ENCODE results near the gene ISG20. TPM values are rescaled to one million over a fixed set of nuclear protein-coding genes. Genes with fewer than 3 reads are reported as not detected.

ISG20 gene
- 59.0 and 60.2 TPM in 2 replicates for total RNA-seq (2014; rRNA removed; shearing (Covaris generic))

DNA sequence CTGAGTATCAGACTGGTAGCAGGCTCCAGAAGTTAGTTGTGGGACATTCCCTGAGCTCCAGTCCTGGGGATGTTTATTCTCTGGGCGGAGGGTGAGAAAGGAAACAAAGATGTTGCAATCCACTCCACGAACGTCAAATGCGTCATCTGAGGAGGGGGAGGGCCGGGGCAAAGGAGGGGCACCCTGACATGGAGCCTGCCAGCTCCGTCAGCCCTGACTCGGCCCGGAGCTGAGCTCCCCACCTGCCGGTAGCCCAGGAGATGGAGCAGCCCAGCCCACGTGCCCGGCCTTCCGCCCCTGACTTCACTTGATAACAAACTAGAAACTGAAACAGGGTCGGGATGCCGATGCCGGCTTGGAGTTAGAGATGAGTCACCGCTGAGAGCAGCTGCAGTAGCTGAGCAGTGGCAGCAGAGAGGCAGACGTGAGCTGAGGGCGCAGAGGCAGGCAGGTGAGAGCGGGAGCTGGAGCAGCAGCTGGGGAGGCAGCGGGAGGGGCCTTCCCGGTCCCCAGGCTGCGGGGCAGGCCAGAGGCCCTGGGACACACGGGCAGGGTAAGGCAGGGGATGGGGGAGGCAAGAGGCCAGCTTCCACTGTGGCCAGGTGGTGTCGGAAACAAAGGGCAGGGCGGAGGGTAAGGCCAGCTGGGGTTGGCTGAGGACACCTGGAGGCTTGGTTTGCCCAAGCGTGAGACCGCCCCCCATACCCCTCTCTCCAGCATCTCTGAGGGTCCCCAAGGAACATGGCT lies at the start of gene ISG20:
Gene ISG20, plus strand, starts transcription at position 391 of the 747 bp plus-strand sequence. Its CDS starts 351 bp downstream, at position 742.
- peak; percentile 97 for DNase-seq (ENCODE audit: low spot score)

DNA sequence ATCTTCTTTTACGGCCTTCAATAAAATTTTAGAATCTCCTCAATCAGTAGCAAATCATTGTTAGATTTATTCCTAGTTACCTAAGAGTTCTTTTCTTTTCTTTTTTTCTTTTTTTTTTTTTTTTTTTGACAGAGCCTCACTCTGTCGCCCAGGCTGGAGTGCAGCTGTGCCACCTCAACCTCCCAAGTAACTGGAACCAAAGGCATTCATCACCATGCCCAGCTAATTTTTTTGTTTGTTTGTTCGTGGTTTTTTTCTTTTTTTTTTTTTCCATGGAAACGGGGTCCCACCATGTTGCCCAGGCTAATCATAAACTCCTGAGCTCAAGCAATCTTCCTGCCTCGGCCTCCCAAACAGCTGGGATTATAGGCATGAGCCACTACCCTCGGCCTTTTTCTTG lies 48.1 kb upstream of the ISG20 start:
- DNase-seq (ENCODE audit: low spot score) = no peak

GRCh38 chr15:88591384-88591783 lies 47.4 kb upstream of the ISG20 start:
- DNase-seq (ENCODE audit: low spot score) = no peak

GRCh38 chr15:88603885-88604284 lies 34.9 kb upstream of the ISG20 start:
- DNase-seq (ENCODE audit: low spot score) = no peak

- no peak for DNase-seq (ENCODE audit: low spot score)
Measured at GRCh38 chr15:88604381-88605188, 34.2 kb upstream of the ISG20 start.

GRCh38 chr15:88605189-88606069 lies 33.4 kb upstream of the ISG20 start:
- no peak for DNase-seq (ENCODE audit: low spot score)

GRCh38 chr15:88606070-88606794 lies 32.6 kb upstream of the ISG20 start:
- no peak for DNase-seq (ENCODE audit: low spot score)

DNA sequence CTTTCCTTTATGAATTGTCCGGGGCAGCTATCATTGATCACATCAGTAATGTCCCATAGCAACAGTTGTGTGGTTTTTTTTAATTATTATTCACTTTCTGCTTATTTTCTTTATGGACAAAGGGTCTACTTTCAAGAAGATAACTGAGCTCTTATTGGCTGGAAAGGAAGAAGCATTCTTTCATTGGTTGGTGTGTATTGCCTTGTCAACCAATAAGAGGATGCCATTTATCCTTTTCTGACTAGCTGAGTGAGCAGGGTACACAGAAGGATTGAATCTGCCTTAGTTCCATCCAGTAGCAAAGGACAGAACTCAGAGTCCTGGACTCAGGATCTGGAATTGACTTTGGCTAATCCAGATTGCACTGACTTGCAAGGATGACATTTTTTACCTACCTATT lies 30.9 kb upstream of the ISG20 start:
- DNase-seq (ENCODE audit: low spot score) = no peak

- no peak for DNase-seq (ENCODE audit: low spot score)
Measured at GRCh38 chr15:88608607-88609181, 30.1 kb upstream of the ISG20 start.

- no peak for DNase-seq (ENCODE audit: low spot score)
Measured at GRCh38 chr15:88609344-88610090, 29.3 kb upstream of the ISG20 start.

GRCh38 chr15:88610701-88611231 lies 28.1 kb upstream of the ISG20 start:
- no peak for DNase-seq (ENCODE audit: low spot score)

DNA sequence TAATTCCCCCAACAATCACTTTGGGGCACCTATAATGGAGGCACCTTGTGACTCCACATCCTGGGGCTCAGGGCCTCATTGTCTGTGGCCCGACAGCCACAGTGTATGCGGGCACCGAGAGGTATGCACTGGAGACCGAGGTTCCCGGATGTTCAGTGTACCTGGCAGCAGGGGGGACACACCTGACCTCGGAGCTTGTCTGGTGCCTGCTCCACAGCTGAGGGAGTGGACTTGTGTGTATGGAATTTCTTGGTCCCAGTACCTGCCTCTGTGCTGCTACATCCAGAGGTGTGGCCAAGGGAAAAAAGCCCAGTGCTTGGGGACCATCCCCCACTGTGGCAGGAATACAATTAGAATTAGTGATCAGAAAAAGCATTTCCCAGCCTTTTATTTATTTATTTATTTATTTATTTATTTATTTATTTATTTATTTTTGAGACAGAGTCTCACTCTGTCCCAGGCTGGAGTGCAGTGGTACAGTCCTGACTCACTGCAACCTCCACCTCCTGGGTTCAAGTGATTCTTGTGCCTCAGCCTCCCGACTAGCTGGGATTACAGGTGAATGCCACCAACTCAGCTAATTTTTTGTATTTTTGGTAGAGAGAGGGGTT lies 26.5 kb upstream of the ISG20 start:
- no peak for DNase-seq (ENCODE audit: low spot score)

DNA sequence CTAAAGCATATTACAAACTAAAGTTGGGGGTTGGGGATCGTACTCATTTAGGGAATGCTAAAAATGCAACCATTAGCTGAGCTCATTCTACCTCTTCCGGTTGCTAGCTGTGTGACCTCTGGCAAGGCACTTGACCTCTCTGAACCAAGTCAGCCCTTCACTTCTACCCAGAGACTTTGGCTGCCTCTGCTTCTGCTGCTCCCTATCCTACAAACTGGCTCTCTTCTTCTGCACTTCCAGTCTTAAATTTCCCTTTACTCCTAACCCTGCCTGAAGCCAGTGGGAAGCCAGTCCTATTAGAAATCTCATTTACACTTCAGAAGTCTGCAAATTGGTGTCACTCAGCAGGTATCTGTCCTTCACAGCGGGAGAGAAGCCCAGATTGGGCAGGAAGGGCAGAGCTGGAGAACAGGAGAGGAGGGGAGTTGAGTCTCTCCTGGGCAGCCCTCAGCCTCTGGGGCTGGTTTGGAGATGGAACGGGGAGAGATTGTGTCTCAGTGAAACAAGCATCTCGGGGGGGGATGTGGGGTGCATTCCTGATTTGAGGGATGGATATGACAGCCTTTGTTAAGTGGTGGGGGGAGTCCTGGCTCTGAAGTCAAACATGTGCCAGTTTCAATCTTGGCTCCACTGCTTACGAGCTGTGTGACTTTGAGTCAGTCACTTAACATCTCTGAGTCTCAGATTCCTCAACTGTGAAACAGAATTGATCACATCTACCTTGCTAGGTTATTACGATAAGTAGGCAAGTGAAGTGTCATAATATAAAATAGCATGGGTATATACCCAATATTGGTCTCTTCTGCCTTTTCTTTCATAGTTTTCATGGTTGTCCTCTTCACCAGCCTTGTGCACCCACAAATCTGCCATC lies 25.5 kb upstream of the ISG20 start:
- no peak for DNase-seq (ENCODE audit: low spot score)

- peak; percentile 92 for DNase-seq (ENCODE audit: low spot score)
Measured at GRCh38 chr15:88615303-88616107, 23.3 kb upstream of the ISG20 start.

DNA sequence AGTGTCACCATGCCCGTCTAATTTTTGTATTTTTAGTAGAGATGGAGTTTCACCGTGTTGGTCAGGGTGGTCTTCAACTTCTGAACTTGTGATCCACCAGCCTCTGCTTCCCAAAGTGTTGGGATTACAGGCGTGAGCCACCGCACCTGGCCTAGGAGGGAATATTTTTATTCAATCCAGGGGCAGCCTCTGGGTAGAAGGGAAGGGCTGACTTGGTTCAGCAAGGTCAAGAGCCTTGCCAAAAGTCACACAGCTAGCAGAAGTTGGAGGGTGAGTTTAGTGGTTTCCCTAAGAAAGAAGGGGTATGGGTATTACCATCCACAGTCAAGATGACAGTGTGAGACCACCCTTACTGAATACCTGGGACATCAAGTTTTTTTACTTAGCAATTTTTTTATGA lies 22.6 kb upstream of the ISG20 start:
- DNase-seq (ENCODE audit: low spot score) = no peak

GRCh38 chr15:88617031-88617722 lies 21.6 kb upstream of the ISG20 start:
- no peak for DNase-seq (ENCODE audit: low spot score)

DNA sequence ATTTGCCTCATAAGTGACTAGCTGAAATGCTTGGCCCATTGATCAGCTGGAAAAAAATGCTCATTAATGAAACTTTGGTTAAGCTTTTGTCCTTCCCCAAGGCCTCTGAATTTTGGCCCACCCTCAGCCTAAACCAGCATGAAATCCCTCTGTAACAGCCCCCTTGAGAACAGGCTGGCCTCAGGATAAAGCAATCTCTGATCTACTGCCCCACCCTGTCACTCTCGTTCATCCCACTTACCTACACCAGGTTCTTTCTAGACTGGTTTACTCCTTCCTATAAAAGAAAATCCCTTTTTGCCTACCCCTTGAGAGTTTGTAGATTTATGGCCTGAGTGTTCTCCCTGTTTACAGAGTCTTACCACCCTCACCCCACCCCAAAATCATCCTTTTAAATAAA lies 21.0 kb upstream of the ISG20 start:
- DNase-seq (ENCODE audit: low spot score) = no peak

All from HT-29 (cell line).